Hepatocyte (in vitro differentiated cells): ENCODE measurements around the gene MACROD2.

Source experiments
- CTCF ChIP-seq: fragments of 200-600 bp; sonication (generic); IDR thresholded peaks from 2 replicates; pipeline ENCODE4 v1.5.1; 2016; ENCODE audit warnings: antibody characterized with exemption, mild to moderate bottlenecking; ENCODE audit not compliant: poor library complexity
- EZH2 ChIP-seq: fragments of 200-600 bp; sonication (generic); IDR thresholded peaks from 2 replicates; pipeline ENCODE4 v1.6.1; 2016; ENCODE audit warnings: antibody characterized with exemption, mild to moderate bottlenecking, borderline replicate concordance

GRCh38 chr20:16095226-16095625 lies 2099.9 kb downstream of the MACROD2 start:
- no peak for TF ChIP-seq EZH2
- TF ChIP-seq CTCF: no peak
